ENCODE measurements around the gene ARID2.

ARID2 gene

GRCh38 chr12:45762185-45763110 is 32.9 kb downstream of the ARID2 start:
- peak; percentile 53 for DNase-seq

- DNase-seq: no peak
These were observed 33.9 kb downstream of the ARID2 start for GRCh38 chr12:45763381-45763780.

GRCh38 chr12:45768194-45768593 is 38.7 kb downstream of the ARID2 start:
- DNase-seq: no peak

GRCh38 chr12:45773747-45774146 is 44.2 kb downstream of the ARID2 start:
- DNase-seq: no peak

GRCh38 chr12:45774508-45775162 is 45.1 kb downstream of the ARID2 start:
- DNase-seq: no peak

GRCh38 chr12:45775465-45775864 is 46.0 kb downstream of the ARID2 start:
- no peak for DNase-seq

- DNase-seq: no peak
These were observed 46.5 kb downstream of the ARID2 start for GRCh38 chr12:45775964-45776363.

GRCh38 chr12:45779936-45780335 is 50.4 kb downstream of the ARID2 start:
- DNase-seq: no peak

GRCh38 chr12:45781080-45781479 is 51.6 kb downstream of the ARID2 start:
- DNase-seq: no peak

- no peak for DNase-seq
These were observed 55.8 kb downstream of the ARID2 start for GRCh38 chr12:45785315-45785714.

- DNase-seq: peak; percentile 82
These were observed 59.5 kb downstream of the ARID2 start for GRCh38 chr12:45789025-45789424.

- DNase-seq: no peak
These were observed 64.9 kb downstream of the ARID2 start for GRCh38 chr12:45794422-45794821.

GRCh38 chr12:45801625-45802024 is 72.1 kb downstream of the ARID2 start:
- no peak for DNase-seq

GRCh38 chr12:45803111-45803510 is 73.6 kb downstream of the ARID2 start:
- no peak for DNase-seq

GRCh38 chr12:45816652-45817051 is 87.1 kb downstream of the ARID2 start:
- no peak for DNase-seq

GRCh38 chr12:45827974-45828373 is 98.5 kb downstream of the ARID2 start:
- DNase-seq: no peak

GRCh38 chr12:45828402-45828801 is 98.9 kb downstream of the ARID2 start:
- DNase-seq: no peak

GRCh38 chr12:45831590-45831989 is 102.1 kb downstream of the ARID2 start:
- DNase-seq: no peak

- no peak for DNase-seq
These were observed 103.9 kb downstream of the ARID2 start for GRCh38 chr12:45833401-45833800.

- DNase-seq: no peak
These were observed 105.3 kb downstream of the ARID2 start for GRCh38 chr12:45834809-45835208.

- DNase-seq: no peak
These were observed 110.4 kb downstream of the ARID2 start for GRCh38 chr12:45839917-45840316.

- DNase-seq: no peak
These were observed 119.8 kb downstream of the ARID2 start for GRCh38 chr12:45849289-45849688.

- no peak for DNase-seq
These were observed 120.8 kb downstream of the ARID2 start for GRCh38 chr12:45850302-45850701.

GRCh38 chr12:45852508-45852907 is 123.0 kb downstream of the ARID2 start:
- no peak for DNase-seq
